ENCODE results near the gene FBXO40. TPM values are rescaled to one million over a fixed set of nuclear protein-coding genes. Genes with fewer than 3 reads are reported as not detected.
A peak's percentile ranks its signal among the peaks of the same experiment; 100 is the strongest.

The FBXO40 gene
- total RNA-seq, 6 donors from 2014 or later, result not detected

DNA sequence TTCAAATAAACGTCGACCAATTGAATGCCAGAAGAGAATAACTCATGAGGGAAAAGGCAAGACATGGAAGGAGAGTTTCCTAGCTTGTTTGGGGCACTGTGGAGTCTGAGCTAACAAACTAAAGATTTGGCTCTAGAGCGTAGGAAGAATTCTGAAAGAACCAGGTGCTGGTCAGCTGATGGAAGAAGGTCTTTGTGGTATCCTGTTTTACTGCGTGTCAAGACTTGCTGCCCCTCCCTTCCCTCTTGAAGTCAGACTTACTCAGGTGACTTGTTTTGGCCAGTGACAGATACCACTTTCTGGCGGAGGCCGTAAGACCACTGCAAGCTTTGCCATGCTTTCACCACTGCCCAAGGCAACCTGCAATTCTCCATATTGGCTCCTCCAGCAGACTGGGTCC, 68.2 kb downstream of the FBXO40 start:
- Histone ChIP-seq H3K27me3 (no peaks in the 10 kb centered on the region), H3K36me3 (peaks cover 8 to 38% (median 28%) of the 10 kb centered on the region in 4 donors), H3K4me1 (peaks cover 5 to 13% (median 8%) of the 10 kb centered on the region in 4 donors), H3K4me3 (no peak overlapping the region), H3K9me3 (no peaks in the 10 kb centered on the region), H3K27ac (peak overlapping the region; percentile 79 to 86 (median 82))
- TF ChIP-seq CTCF (IDR thresholded peaks at IDR 0.05) (no peak), POLR2A (IDR thresholded peaks at IDR 0.05) (no peak), EP300 (IDR thresholded peaks at IDR 0.05) (no peak), POLR2AphosphoS5 (IDR thresholded peaks at IDR 0.05) (no peak)
- DNase-seq, result no peak
- 87 to 95% methylated on average over 6 of the region's 6 CpGs for WGBS, 2 donors
- ATAC-seq (ENCODE audit: low FRiP score in 2 of 2), result no peak

DNA sequence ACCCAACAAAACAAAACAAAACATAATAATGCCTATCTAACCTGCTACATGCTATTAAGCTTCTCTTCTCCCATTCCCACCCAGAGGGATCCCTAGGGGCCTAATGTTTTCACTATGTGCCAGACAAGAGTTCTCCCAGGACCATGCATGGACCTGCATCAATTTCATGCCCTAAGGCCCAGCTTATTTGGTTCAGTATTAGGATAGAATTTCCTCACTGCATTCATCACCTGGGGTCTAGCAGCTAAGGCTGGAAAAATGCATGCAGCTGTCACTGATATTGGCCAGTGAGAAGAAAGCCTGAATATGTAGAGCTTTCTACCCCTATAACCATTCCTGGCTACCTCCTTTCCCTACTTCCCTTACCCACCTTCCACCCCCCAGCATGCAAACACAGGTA, 69.6 kb downstream of the FBXO40 start:
- Histone ChIP-seq H3K36me3 (peaks cover 17 to 52% (median 41%) of the 10 kb centered on the region in 4 donors), H3K27ac (no peak overlapping the region), H3K9me3 (no peaks in the 10 kb centered on the region), H3K4me3 (no peak overlapping the region), H3K27me3 (no peaks in the 10 kb centered on the region), H3K4me1 (peaks cover 5 to 13% (median 8%) of the 10 kb centered on the region in 4 donors)
- DNase-seq (no peak), ATAC-seq (ENCODE audit: low FRiP score in 2 of 2) (no peak)
- TF ChIP-seq EP300 (IDR thresholded peaks at IDR 0.05) (no peak), CTCF (IDR thresholded peaks at IDR 0.05) (no peak)

DNA sequence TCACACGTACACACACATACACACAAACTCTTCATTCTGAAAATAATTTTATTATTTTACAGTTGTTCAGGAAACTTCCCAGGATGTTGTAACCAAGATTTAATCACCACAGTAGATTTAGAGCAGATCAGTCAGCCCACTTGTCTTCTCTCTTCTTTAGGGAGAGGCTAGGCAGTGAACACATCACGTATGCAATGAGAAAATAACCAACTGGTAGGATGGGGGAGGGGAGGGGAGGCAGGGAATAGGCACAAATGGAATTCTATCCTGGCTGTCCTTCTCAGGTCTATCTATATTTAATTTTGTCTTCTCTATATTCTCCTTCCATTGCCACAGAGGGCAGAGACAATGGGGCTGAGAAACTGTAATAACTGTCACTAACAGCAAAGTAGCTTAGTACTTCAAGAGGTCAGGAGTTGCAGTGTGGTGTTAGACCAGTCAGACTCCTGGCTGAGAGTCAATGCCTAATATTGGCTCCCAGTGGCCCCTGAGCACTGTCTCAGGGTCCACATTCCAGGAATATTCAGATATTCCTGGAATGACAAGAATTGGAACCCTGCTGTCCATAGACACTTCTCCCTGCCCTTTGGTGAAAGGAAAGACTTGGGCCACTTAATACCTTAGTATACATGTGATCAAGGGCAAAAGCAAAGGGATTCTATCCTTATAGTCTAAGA, 70.1 kb downstream of the FBXO40 start:
- TF ChIP-seq POLR2A (IDR thresholded peaks at IDR 0.05), result no peak
- no peak for TF ChIP-seq CTCF (IDR thresholded peaks at IDR 0.05)
- TF ChIP-seq POLR2AphosphoS5 (IDR thresholded peaks at IDR 0.05), result no peak
- TF ChIP-seq EP300 (IDR thresholded peaks at IDR 0.05), result no peak
- ATAC-seq (ENCODE audit: low FRiP score in 2 of 2) (no peak), DNase-seq (no peak)
- peaks cover 21 to 58% (median 45%) of the 10 kb centered on the region in 4 donors for H3K36me3 ChIP-seq
- peaks cover 2 to 13% (median 8%) of the 10 kb centered on the region in 4 donors for H3K4me1 ChIP-seq
- 56 to 83% methylated on average over 2 of the region's 2 CpGs for WGBS, 2 donors
- H3K27me3 ChIP-seq, result no peaks in the 10 kb centered on the region
- H3K27ac ChIP-seq, result no peak overlapping the region
- no peak overlapping the region for H3K4me3 ChIP-seq
- H3K9me3 ChIP-seq, result no peaks in the 10 kb centered on the region

GRCh38 chr3:121665488-121665887, 72.3 kb downstream of the FBXO40 start:
- H3K36me3 ChIP-seq, result peaks cover 26 to 79% (median 53%) of the 10 kb centered on the region in 4 donors
- 79 to 85% methylated on average over 2 of the region's 2 CpGs for WGBS, 2 donors
- H3K27ac ChIP-seq, result no peak overlapping the region
- no peaks in the 10 kb centered on the region for H3K27me3 ChIP-seq
- peaks cover 0 to 4% (median 0%) of the 10 kb centered on the region in 4 donors for H3K4me1 ChIP-seq
- no peak for ATAC-seq (ENCODE audit: low FRiP score in 2 of 2)
- TF ChIP-seq EP300 (IDR thresholded peaks at IDR 0.05) (no peak), CTCF (IDR thresholded peaks at IDR 0.05) (no peak), POLR2A (IDR thresholded peaks at IDR 0.05) (no peak), POLR2AphosphoS5 (IDR thresholded peaks at IDR 0.05) (no peak)
- no peak overlapping the region for H3K4me3 ChIP-seq
- DNase-seq, result no peak
- no peaks in the 10 kb centered on the region for H3K9me3 ChIP-seq

DNA sequence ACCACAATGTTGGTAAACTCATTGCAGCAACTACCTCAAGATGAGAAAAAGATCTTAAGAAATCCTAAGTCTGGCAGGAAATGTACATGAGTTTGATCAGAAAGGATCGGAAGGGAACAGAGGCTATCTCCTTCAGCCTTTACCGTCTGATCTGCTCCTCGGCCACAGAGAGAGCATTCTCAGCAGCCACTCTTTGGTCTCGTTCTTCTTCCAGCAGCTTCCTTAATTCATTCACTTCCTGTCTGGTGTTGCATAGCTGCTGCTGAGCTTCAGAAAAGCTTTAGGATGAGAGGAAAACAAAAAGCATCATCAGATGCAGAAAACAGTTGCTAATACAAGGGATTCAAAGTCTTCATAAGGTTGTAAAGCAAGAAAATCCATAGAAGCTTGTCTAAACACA, 74.2 kb downstream of the FBXO40 start:
- Histone ChIP-seq H3K27ac (peak overlapping the region; percentile 28 to 75 (median 63)), H3K36me3 (peaks cover 26 to 98% (median 57%) of the 10 kb centered on the region in 4 donors), H3K4me1 (peaks cover 0 to 4% (median 0%) of the 10 kb centered on the region in 4 donors), H3K4me3 (no peak overlapping the region), H3K9me3 (no peaks in the 10 kb centered on the region), H3K27me3 (no peaks in the 10 kb centered on the region)
- TF ChIP-seq POLR2A (IDR thresholded peaks at IDR 0.05) (no peak), CTCF (IDR thresholded peaks at IDR 0.05) (no peak), EP300 (IDR thresholded peaks at IDR 0.05) (no peak), POLR2AphosphoS5 (IDR thresholded peaks at IDR 0.05) (no peak)
- ATAC-seq (ENCODE audit: low FRiP score in 2 of 2) (peak in 1 of 2 donors; percentile 65), DNase-seq (no peak)
- 65 to 83% methylated on average over 4 of the region's 4 CpGs for WGBS, 2 donors
